Fibroblast of lung (primary cell): ENCODE data around the gene ALDH1L2.
"Not testable (repeated sequence)": the region's sequence is repeated elsewhere in the genome, so short reads cannot be mapped to it uniquely, and the experiment has no call there.

Experiments used
- EZH2 ChIP-seq: IDR thresholded peaks from 2 replicates; pipeline ENCODE4 v1.5.1; 2012; ENCODE audit warnings: low read length, control low read depth, mild to moderate bottlenecking; ENCODE audit errors: missing control alignments
- TF ChIP-seq, protein P1 (sequence below), 2 donors: IDR thresholded peaks in 1 of 2; conservative IDR thresholded peaks in 1 of 2; 1 replicate in 1 of 2; 2 replicates in 1 of 2; pipeline ENCODE4 v1.5.1; 2011 to 2012; ENCODE audit warnings: low read length in 2 of 2, control low read depth in 1 of 2, inconsistent platforms in 1 of 2, low read depth in 1 of 2, mild to moderate bottlenecking in 1 of 2

DNA sequence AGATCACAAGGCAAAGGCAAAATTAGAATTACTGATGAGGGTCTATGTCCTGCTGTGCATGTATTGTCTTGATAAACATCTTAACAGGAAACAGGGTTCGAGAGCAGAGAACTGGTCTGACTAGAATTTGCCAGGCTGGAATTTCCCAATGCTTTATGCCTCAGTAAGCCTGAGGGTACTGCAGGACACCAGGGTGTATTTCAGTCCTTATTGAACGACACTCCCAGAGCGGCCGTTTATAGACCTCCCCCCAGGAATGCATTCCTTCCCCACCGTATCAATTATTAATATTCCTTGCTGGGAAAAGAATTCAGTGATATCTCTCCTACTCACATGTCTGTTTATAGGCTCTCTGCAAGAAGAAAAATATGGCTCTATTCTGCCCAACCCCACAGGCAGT, 11.1 kb upstream of the ALDH1L2 start:
- TF ChIP-seq, protein P1, sequence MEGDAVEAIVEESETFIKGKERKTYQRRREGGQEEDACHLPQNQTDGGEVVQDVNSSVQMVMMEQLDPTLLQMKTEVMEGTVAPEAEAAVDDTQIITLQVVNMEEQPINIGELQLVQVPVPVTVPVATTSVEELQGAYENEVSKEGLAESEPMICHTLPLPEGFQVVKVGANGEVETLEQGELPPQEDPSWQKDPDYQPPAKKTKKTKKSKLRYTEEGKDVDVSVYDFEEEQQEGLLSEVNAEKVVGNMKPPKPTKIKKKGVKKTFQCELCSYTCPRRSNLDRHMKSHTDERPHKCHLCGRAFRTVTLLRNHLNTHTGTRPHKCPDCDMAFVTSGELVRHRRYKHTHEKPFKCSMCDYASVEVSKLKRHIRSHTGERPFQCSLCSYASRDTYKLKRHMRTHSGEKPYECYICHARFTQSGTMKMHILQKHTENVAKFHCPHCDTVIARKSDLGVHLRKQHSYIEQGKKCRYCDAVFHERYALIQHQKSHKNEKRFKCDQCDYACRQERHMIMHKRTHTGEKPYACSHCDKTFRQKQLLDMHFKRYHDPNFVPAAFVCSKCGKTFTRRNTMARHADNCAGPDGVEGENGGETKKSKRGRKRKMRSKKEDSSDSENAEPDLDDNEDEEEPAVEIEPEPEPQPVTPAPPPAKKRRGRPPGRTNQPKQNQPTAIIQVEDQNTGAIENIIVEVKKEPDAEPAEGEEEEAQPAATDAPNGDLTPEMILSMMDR (conservative IDR thresholded peaks at IDR 0.05 in 1 of 2, IDR thresholded peaks at IDR 0.05 in 1 of 2; ENCODE audit: low read depth in 1 of 2, low read length in 2 of 2), result not testable (repeated sequence)
- not testable (repeated sequence) for TF ChIP-seq EZH2
